GM19468 (cell line): ENCODE data around the gene CST4.
"Not testable (repeated sequence)": the region's sequence is repeated elsewhere in the genome, so short reads cannot be mapped to it uniquely, and the experiment has no call there.

ENCODE experiments used
- ATAC-seq: cut with Tn5 transposase; IDR thresholded peaks from one replicate; pipeline ENCODE4 v1.9.1; 2021; ENCODE audit warnings: mild to moderate bottlenecking, moderate library complexity, moderate number of reproducible peaks; ENCODE audit not compliant: unreplicated experiment; ENCODE audit errors: extremely low read depth

CST4 gene

GRCh38 chr20:23663180-23663579 lies 25.7 kb downstream of the CST4 start:
- no peak for ATAC-seq

DNA sequence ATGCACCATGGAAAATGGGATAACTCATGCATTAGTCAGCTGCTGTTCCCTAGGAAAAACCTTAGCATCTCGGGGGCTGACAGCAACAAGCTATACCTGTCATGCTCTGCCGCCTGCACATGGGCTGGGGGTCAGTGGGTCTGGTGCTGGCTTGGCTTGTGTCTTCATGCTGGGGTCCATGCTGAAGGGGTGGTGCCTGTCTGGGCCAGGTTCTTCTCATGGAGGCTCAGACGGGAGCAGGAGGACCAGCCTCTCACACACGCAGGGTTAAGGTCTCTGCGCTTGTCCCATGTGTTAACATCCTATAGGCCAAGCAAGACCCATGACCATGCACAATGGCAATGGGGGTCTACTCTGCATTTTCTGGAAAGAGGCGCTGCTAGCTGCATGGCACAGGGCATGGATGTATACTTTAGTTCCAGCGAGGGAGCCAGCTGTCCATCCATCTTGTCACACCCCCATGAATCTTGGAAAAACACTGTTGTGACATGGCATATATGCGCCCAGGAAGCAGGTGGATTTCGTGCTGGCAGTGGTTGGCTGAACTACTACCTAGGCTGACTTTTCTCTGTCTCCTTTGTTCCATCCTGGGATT lies 26.5 kb downstream of the CST4 start:
- no peak for ATAC-seq

GRCh38 chr20:23661002-23661429 lies 27.8 kb downstream of the CST4 start:
- ATAC-seq = no peak

DNA sequence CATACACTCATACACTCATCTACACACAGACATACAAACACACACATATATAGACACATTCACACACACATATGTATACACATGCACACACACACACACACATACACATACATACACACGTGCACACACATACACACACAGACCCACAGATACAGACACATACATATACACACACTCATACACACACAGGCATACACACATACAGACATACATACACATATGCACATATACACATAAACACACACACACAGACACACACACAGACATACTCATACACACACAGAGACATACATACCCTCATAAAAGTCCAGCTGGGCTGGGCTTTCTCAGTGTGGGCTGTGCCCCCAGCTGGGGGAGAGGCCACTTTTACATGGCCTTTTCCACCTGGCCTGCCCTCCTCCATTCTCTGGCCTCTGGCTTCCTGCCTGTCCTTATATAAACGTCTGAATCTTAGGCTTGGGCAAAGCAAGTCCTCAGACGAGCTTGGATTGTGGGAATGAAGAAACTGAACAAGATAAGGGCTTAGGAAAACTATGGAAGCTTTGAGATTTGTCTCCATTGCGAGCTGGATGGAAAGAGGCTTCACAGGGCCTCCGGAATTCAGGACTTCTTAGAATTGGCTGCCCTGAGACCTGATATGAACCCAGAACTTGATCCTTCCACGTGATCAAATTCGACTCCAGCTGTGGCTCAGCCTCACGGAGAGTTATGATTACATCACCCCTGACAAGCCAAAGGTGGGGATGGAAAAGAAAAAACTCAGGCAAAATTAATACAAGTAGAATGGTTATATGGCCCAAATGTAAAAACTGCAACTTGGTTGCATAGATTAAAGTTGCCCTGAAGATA lies 28.6 kb downstream of the CST4 start:
- ATAC-seq = no peak

- ATAC-seq = not testable (repeated sequence)
These were observed 29.2 kb downstream of the CST4 start for GRCh38 chr20:23659610-23659988.

GRCh38 chr20:23658989-23659609 lies 29.7 kb downstream of the CST4 start:
- no peak for ATAC-seq

- no peak for ATAC-seq
These were observed 30.5 kb downstream of the CST4 start for GRCh38 chr20:23658336-23658735.

GRCh38 chr20:23657202-23657601 lies 31.6 kb downstream of the CST4 start:
- ATAC-seq = no peak

- no peak for ATAC-seq
These were observed 32.5 kb downstream of the CST4 start for GRCh38 chr20:23656372-23656771.

DNA sequence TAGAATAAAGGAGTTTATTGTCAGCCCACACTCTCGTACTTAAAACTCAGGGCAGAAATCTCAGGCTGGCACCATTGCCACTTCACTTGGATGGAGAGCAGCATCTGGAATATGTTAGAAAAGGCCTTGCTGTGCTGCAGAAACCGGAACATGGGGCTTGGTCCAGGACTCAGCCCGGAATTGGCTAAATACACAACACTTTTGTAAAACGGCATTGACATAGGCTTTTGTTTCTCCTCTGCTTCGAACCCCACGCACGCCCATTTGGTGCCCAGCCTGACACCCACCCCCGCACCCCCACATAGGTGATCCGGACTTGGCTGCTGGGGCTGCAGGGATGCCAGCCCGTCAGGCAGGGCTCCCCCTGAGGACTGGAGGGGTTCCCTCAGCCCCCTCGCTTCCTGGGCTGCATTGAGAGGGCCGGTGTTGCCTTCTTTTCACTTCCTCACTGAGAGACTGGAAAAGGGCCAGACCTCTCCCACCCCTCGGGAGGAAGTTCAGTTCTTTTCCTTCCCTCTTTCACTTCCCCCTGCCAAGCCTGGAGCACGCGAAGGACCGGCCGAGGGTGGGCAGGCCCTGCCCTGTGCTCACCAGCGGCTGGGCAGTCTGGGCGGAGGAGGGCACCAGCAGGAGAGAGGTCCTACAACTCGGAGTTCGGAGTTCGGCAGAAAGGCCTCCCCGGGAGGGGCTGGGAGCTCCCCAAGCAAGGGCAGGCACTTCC lies 33.2 kb downstream of the CST4 start:
- ATAC-seq = no peak

DNA sequence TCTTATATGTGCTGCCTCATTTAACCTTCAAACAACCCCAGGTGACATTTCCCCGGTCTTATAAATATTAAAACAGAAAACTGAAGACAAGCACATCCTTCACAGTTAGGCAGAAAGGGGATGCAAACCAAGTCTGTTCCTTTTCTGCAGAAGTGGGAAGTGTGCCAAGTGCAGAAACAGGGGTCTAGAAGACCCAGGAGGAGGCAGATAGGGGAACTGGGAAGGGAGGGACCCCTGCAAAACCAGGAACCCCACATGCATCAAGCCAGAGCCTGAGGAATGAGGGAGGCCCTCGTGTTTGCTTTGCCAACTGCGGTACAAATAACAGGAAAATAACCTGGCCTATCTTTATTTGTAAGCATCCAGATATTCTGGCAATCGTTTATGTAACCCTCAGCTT lies 34.1 kb downstream of the CST4 start:
- ATAC-seq = no peak

GRCh38 chr20:23654000-23654399 lies 34.8 kb downstream of the CST4 start:
- no peak for ATAC-seq

GRCh38 chr20:23653400-23653938 lies 35.4 kb downstream of the CST4 start:
- ATAC-seq = no peak

GRCh38 chr20:23652926-23653325 lies 35.9 kb downstream of the CST4 start:
- no peak for ATAC-seq

- no peak for ATAC-seq
These were observed 36.5 kb downstream of the CST4 start for GRCh38 chr20:23652371-23652770.

- ATAC-seq = no peak
These were observed 37.7 kb downstream of the CST4 start for GRCh38 chr20:23651117-23651516.

DNA sequence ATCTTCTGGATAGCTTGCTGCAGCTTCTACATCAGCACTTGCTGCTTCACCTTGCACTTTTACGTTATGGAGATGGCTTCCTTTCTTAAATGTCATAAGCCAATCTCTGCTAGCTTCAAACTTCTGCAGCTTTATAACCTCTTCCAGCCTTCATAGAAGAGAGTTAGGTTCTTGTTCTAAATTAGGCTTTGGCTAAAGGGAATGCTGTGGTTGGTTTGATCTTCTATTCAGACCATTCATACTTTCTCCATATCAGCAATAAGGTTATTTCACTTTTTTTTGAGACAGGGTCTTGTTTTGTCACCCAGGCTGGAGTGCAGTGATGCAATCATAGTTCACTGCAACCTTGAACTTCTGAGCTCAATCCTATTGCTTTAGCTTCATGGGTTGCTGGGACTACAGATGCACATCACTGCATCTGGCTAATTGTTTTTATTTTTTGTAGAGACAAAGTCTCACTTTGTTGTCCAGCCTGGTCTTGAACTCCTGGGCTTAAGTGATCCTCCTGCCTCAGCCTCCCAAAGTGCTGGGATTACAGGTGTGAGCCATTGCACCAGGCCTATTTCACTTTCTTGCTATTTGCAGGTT lies 38.9 kb downstream of the CST4 start:
- no peak for ATAC-seq

- no peak for ATAC-seq
These were observed 39.6 kb downstream of the CST4 start for GRCh38 chr20:23649242-23649641.

DNA sequence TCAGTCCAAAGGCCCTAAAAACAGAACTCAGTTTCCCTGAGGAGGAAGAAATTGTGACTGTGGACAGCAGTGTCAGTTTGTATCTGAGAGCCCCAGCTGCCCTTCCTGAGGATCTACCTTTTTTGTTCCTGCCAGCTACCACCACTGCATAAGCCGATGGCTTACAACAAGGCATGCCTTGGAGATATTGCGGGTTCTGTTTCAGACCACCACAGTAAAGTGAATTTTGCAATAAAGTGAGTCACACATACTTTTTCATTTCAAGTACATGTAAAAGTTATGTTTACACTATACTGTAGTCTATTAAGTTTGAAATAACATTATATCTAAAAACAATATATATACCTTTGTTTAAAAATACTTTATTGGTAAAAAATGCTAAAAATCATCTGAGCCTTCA lies 41.5 kb downstream of the CST4 start:
- no peak for ATAC-seq
